Esophagus muscularis mucosa (tissue), 3 donors: ENCODE data around the gene ADAMTSL4.
"Not testable (repeated sequence)": the region's sequence is repeated elsewhere in the genome, so short reads cannot be mapped to it uniquely, and the experiment has no call there.

Experiments
- CTCF ChIP-seq, 3 experiments: fragments of 200-600 bp in 2 of 3; fragments of 450-650 bp in 1 of 3; sonication (generic) in 2 of 3; IDR thresholded peaks; one replicate each; pipeline ENCODE4 v1.5.1; 2017 to 2019; ENCODE audit warnings: antibody characterized with exemption in 3 of 3, mild to moderate bottlenecking in 2 of 3, moderate library complexity in 1 of 3
- POLR2A ChIP-seq: fragments of 450-650 bp; IDR thresholded peaks from one replicate; pipeline ENCODE4 v1.6.1; 2017; ENCODE audit warnings: antibody characterized with exemption, moderate library complexity, mild to moderate bottlenecking, low read depth

GRCh38 chr1:150598346-150598745 is 49.1 kb downstream of the ADAMTSL4 start:
- TF ChIP-seq CTCF (IDR thresholded peaks at IDR 0.05); POLR2A: not testable (repeated sequence)
